ENCODE results near the gene LIME1. TPM values are rescaled to one million over a fixed set of nuclear protein-coding genes. Genes with fewer than 3 reads are reported as not detected.
A peak's percentile ranks its signal among the peaks of the same experiment; 100 is the strongest.

The LIME1 gene
- polyA plus RNA-seq, 4 donors = 6.1 to 48.4 (median 22.6) TPM

- WGBS, 3 donors = 54 to 77% (median 59%) methylated on average over 20 to 25 of the region's 25 CpGs
- Histone ChIP-seq H3K4me1 (ENCODE audit: control insufficient read depth in 3 of 3, insufficient read depth in 2 of 3, low read depth in 1 of 3, low read length in 2 of 3) (peaks cover 2 to 13% (median 4%) of the 10 kb centered on the region in 3 donors), H3K27ac (ENCODE audit: low read depth in 1 of 3, low read length in 2 of 3) (peak overlapping the region in 1 of 3 donors; percentile 21), H3K36me3 (ENCODE audit: control insufficient read depth in 3 of 3, insufficient read depth in 2 of 3, low read depth in 1 of 3, low read length in 3 of 3) (peaks cover 0 to 62% (median 2%) of the 10 kb centered on the region in 3 donors), H3K4me3 (ENCODE audit: low read depth in 1 of 3, low read length in 3 of 3) (no peak overlapping the region), H3K27me3 (ENCODE audit: control insufficient read depth in 3 of 3, insufficient read depth in 3 of 3, low read length in 3 of 3) (no peaks in the 10 kb centered on the region), H3K9me3 (ENCODE audit: control insufficient read depth in 2 of 2, insufficient read depth in 1 of 2, low read depth in 1 of 2, low read length in 1 of 2) (no peaks in the 10 kb centered on the region)
- FAIRE-seq = no peak
- no peak for DNase-seq
Measured at GRCh38 chr20:63695424-63696305, 40.8 kb upstream of the LIME1 start.

- H3K27me3 ChIP-seq (ENCODE audit: control insufficient read depth in 3 of 3, insufficient read depth in 3 of 3, low read length in 3 of 3) = no peaks in the 10 kb centered on the region
- H3K4me1 ChIP-seq (ENCODE audit: control insufficient read depth in 3 of 3, insufficient read depth in 2 of 3, low read depth in 1 of 3, low read length in 2 of 3) = peaks cover 2 to 13% (median 4%) of the 10 kb centered on the region in 3 donors
- peak overlapping the region in 1 of 3 donors; percentile 21 for H3K27ac ChIP-seq (ENCODE audit: low read depth in 1 of 3, low read length in 2 of 3)
- DNase-seq (peak; percentile 63 to 86), FAIRE-seq (no peak)
- H3K9me3 ChIP-seq (ENCODE audit: control insufficient read depth in 2 of 2, insufficient read depth in 1 of 2, low read depth in 1 of 2, low read length in 1 of 2) = no peaks in the 10 kb centered on the region
- H3K4me3 ChIP-seq (ENCODE audit: low read depth in 1 of 3, low read length in 3 of 3) = no peak overlapping the region
- WGBS, 3 donors = 10 to 18% (median 11%) methylated on average over 6 of the region's 6 CpGs
- H3K36me3 ChIP-seq (ENCODE audit: control insufficient read depth in 3 of 3, insufficient read depth in 2 of 3, low read depth in 1 of 3, low read length in 3 of 3) = peaks cover 0 to 68% (median 2%) of the 10 kb centered on the region in 3 donors
Measured at GRCh38 chr20:63696306-63696627, 40.2 kb upstream of the LIME1 start.

GRCh38 chr20:63696628-63697356 lies 39.7 kb upstream of the LIME1 start, which contains the start of gene TNFRSF6B:
TSS of gene TNFRSF6B (plus strand) at chr20:63696652. CDS start at chr20:63696768, 116 bp downstream.
- H3K27ac ChIP-seq (ENCODE audit: low read depth in 1 of 3, low read length in 2 of 3) = peak within 1 kb of the TSS in 1 of 3 donors; percentile 21
- H3K36me3 ChIP-seq (ENCODE audit: control insufficient read depth in 3 of 3, insufficient read depth in 2 of 3, low read depth in 1 of 3, low read length in 3 of 3) = peaks cover 0 to 73% (median 2%) of the 10 kb centered on the region in 3 donors
- H3K4me3 ChIP-seq (ENCODE audit: low read depth in 1 of 3, low read length in 3 of 3) = peak within 1 kb of the TSS in 1 of 3 donors; percentile 28
- FAIRE-seq = no peak
- H3K4me1 ChIP-seq (ENCODE audit: control insufficient read depth in 3 of 3, insufficient read depth in 2 of 3, low read depth in 1 of 3, low read length in 2 of 3) = peaks cover 2 to 13% (median 4%) of the 10 kb centered on the region in 3 donors
- no peaks in the 10 kb centered on the region for H3K27me3 ChIP-seq (ENCODE audit: control insufficient read depth in 3 of 3, insufficient read depth in 3 of 3, low read length in 3 of 3)
- no peaks in the 10 kb centered on the region for H3K9me3 ChIP-seq (ENCODE audit: control insufficient read depth in 2 of 2, insufficient read depth in 1 of 2, low read depth in 1 of 2, low read length in 1 of 2)
- DNase-seq = no peak
- 2 to 19% (median 7%) methylated on average over 45 to 52 of the region's 52 CpGs for WGBS, 3 donors

- WGBS, 3 donors = 28 to 64% (median 54%) methylated on average over 7 of the region's 7 CpGs
- H3K27ac ChIP-seq (ENCODE audit: low read depth in 1 of 3, low read length in 2 of 3) = no peak overlapping the region
- H3K4me1 ChIP-seq (ENCODE audit: control insufficient read depth in 3 of 3, insufficient read depth in 2 of 3, low read depth in 1 of 3, low read length in 2 of 3) = peaks cover 2 to 13% (median 4%) of the 10 kb centered on the region in 3 donors
- peaks cover 0 to 71% (median 2%) of the 10 kb centered on the region in 3 donors for H3K36me3 ChIP-seq (ENCODE audit: control insufficient read depth in 3 of 3, insufficient read depth in 2 of 3, low read depth in 1 of 3, low read length in 3 of 3)
- no peaks in the 10 kb centered on the region for H3K27me3 ChIP-seq (ENCODE audit: control insufficient read depth in 3 of 3, insufficient read depth in 3 of 3, low read length in 3 of 3)
- FAIRE-seq = no peak
- H3K9me3 ChIP-seq (ENCODE audit: control insufficient read depth in 2 of 2, insufficient read depth in 1 of 2, low read depth in 1 of 2, low read length in 1 of 2) = no peaks in the 10 kb centered on the region
- H3K4me3 ChIP-seq (ENCODE audit: low read depth in 1 of 3, low read length in 3 of 3) = no peak overlapping the region
- no peak for DNase-seq
Measured at GRCh38 chr20:63697357-63697867, 39.1 kb upstream of the LIME1 start.

- Histone ChIP-seq H3K27me3 (ENCODE audit: control insufficient read depth in 3 of 3, insufficient read depth in 3 of 3, low read length in 3 of 3) (no peaks in the 10 kb centered on the region), H3K4me1 (ENCODE audit: control insufficient read depth in 3 of 3, insufficient read depth in 2 of 3, low read depth in 1 of 3, low read length in 2 of 3) (peaks cover 2 to 13% (median 4%) of the 10 kb centered on the region in 3 donors), H3K4me3 (ENCODE audit: low read depth in 1 of 3, low read length in 3 of 3) (no peak overlapping the region), H3K9me3 (ENCODE audit: control insufficient read depth in 2 of 2, insufficient read depth in 1 of 2, low read depth in 1 of 2, low read length in 1 of 2) (no peaks in the 10 kb centered on the region), H3K27ac (ENCODE audit: low read depth in 1 of 3, low read length in 2 of 3) (no peak overlapping the region), H3K36me3 (ENCODE audit: control insufficient read depth in 3 of 3, insufficient read depth in 2 of 3, low read depth in 1 of 3, low read length in 3 of 3) (peaks cover 0 to 65% (median 2%) of the 10 kb centered on the region in 3 donors)
- DNase-seq (no peak), FAIRE-seq (no peak)
- WGBS, 3 donors = 84 to 86% (median 86%) methylated on average over 40 of the region's 40 CpGs
Measured at GRCh38 chr20:63697868-63698545, 38.5 kb upstream of the LIME1 start.

- H3K4me1 ChIP-seq (ENCODE audit: control insufficient read depth in 3 of 3, insufficient read depth in 2 of 3, low read depth in 1 of 3, low read length in 2 of 3) = peaks cover 2 to 13% (median 4%) of the 10 kb centered on the region in 3 donors
- no peak overlapping the region for H3K4me3 ChIP-seq (ENCODE audit: low read depth in 1 of 3, low read length in 3 of 3)
- no peak for DNase-seq
- H3K27me3 ChIP-seq (ENCODE audit: control insufficient read depth in 3 of 3, insufficient read depth in 3 of 3, low read length in 3 of 3) = no peaks in the 10 kb centered on the region
- WGBS, 3 donors = 49 to 50% (median 50%) methylated on average over 14 to 19 of the region's 19 CpGs
- peaks cover 0 to 69% (median 4%) of the 10 kb centered on the region in 3 donors for H3K36me3 ChIP-seq (ENCODE audit: control insufficient read depth in 3 of 3, insufficient read depth in 2 of 3, low read depth in 1 of 3, low read length in 3 of 3)
- FAIRE-seq = no peak
- no peaks in the 10 kb centered on the region for H3K9me3 ChIP-seq (ENCODE audit: control insufficient read depth in 2 of 2, insufficient read depth in 1 of 2, low read depth in 1 of 2, low read length in 1 of 2)
- peak overlapping the region in 1 of 3 donors; percentile 67 for H3K27ac ChIP-seq (ENCODE audit: low read depth in 1 of 3, low read length in 2 of 3)
Measured at GRCh38 chr20:63698739-63699465, 37.6 kb upstream of the LIME1 start.

- H3K27ac ChIP-seq (ENCODE audit: low read depth in 1 of 3, low read length in 2 of 3) = peak overlapping the region in 1 of 3 donors; percentile 67
- H3K4me1 ChIP-seq (ENCODE audit: control insufficient read depth in 3 of 3, insufficient read depth in 2 of 3, low read depth in 1 of 3, low read length in 2 of 3) = peaks cover 2 to 13% (median 4%) of the 10 kb centered on the region in 3 donors
- peaks cover 0 to 69% (median 7%) of the 10 kb centered on the region in 3 donors for H3K36me3 ChIP-seq (ENCODE audit: control insufficient read depth in 3 of 3, insufficient read depth in 2 of 3, low read depth in 1 of 3, low read length in 3 of 3)
- 78 to 91% (median 86%) methylated on average over 24 of the region's 24 CpGs for WGBS, 3 donors
- no peaks in the 10 kb centered on the region for H3K27me3 ChIP-seq (ENCODE audit: control insufficient read depth in 3 of 3, insufficient read depth in 3 of 3, low read length in 3 of 3)
- no peaks in the 10 kb centered on the region for H3K9me3 ChIP-seq (ENCODE audit: control insufficient read depth in 2 of 2, insufficient read depth in 1 of 2, low read depth in 1 of 2, low read length in 1 of 2)
- no peak overlapping the region for H3K4me3 ChIP-seq (ENCODE audit: low read depth in 1 of 3, low read length in 3 of 3)
- no peak for FAIRE-seq
- DNase-seq = no peak
Measured at GRCh38 chr20:63699466-63700198, 36.8 kb upstream of the LIME1 start.

Measured in small intestine (tissue), 7 donors.